HUES6 (cell line): Measurements from ENCODE around the gene TBC1D22A.

Experiments used
- H3K27ac ChIP-seq: 2 replicates; pipeline ENCODE4 v1.7.0; 2013; ENCODE audit warnings: low read depth, mild to moderate bottlenecking, low read length, inconsistent platforms
- H3K27me3 ChIP-seq: 2 replicates; pipeline ENCODE4 v1.6.1; 2013; ENCODE audit warnings: low read length; ENCODE audit not compliant: control insufficient read depth, insufficient read depth
- H3K36me3 ChIP-seq: 2 replicates; pipeline ENCODE4 v1.6.1; 2013; ENCODE audit warnings: low read length; ENCODE audit not compliant: control insufficient read depth, insufficient read depth
- H3K4me1 ChIP-seq: 2 replicates; pipeline ENCODE4 v1.6.1; 2013; ENCODE audit warnings: low read length; ENCODE audit not compliant: control insufficient read depth, insufficient read depth
- H3K4me3 ChIP-seq: 2 replicates; pipeline ENCODE4 v1.5.1; 2013; ENCODE audit warnings: low read depth, low read length
- H3K9ac ChIP-seq: one replicate; pipeline ENCODE4 v1.6.1; 2013; ENCODE audit warnings: mild to moderate bottlenecking, low read length
- H3K9me3 ChIP-seq: 2 replicates; pipeline ENCODE4 v1.6.1; 2013; ENCODE audit warnings: low read depth, low read length; ENCODE audit not compliant: control insufficient read depth, insufficient read depth

The TBC1D22A gene

GRCh38 chr22:47015589-47016178 lies 253.2 kb downstream of the TBC1D22A start:
- Histone ChIP-seq H3K27me3 (no peaks in the 10 kb centered on the region), H3K4me3 (no peak overlapping the region), H3K9me3 (peaks cover 19% of the 10 kb centered on the region), H3K9ac (no peak overlapping the region), H3K36me3 (no peaks in the 10 kb centered on the region), H3K4me1 (peaks cover 8% of the 10 kb centered on the region; the same call in 1 of the 2 replicates), H3K27ac (no peak overlapping the region)

GRCh38 chr22:47016631-47017030 lies 254.2 kb downstream of the TBC1D22A start:
- peaks cover 27% of the 10 kb centered on the region for H3K9me3 ChIP-seq
- peaks cover 8% of the 10 kb centered on the region; the same call in 1 of the 2 replicates for H3K4me1 ChIP-seq
- no peak overlapping the region for H3K4me3 ChIP-seq
- no peaks in the 10 kb centered on the region; the same call in 1 of the 2 replicates for H3K36me3 ChIP-seq
- H3K27me3 ChIP-seq, result no peaks in the 10 kb centered on the region
- H3K27ac ChIP-seq, result no peak overlapping the region
- H3K9ac ChIP-seq, result no peak overlapping the region

- peaks cover 8% of the 10 kb centered on the region; the same call in 1 of the 2 replicates for H3K4me1 ChIP-seq
- H3K27me3 ChIP-seq, result no peaks in the 10 kb centered on the region
- no peak overlapping the region for H3K9ac ChIP-seq
- no peaks in the 10 kb centered on the region; the same call in 1 of the 2 replicates for H3K36me3 ChIP-seq
- H3K27ac ChIP-seq, result no peak overlapping the region
- H3K9me3 ChIP-seq, result peaks cover 34% of the 10 kb centered on the region
- no peak overlapping the region for H3K4me3 ChIP-seq
Observed at GRCh38 chr22:47017245-47017644, 254.8 kb downstream of the TBC1D22A start.

- H3K9me3 ChIP-seq, result peaks cover 34% of the 10 kb centered on the region
- H3K36me3 ChIP-seq, result no peaks in the 10 kb centered on the region; the same call in 1 of the 2 replicates
- H3K27ac ChIP-seq, result no peak overlapping the region
Observed at GRCh38 chr22:47018010-47018910, 255.8 kb downstream of the TBC1D22A start.

GRCh38 chr22:47019012-47019790 lies 256.8 kb downstream of the TBC1D22A start:
- Histone ChIP-seq H3K36me3 (no peaks in the 10 kb centered on the region; the same call in none of the 2 replicates), H3K4me3 (no peak overlapping the region), H3K9me3 (peaks cover 34% of the 10 kb centered on the region), H3K9ac (no peak overlapping the region), H3K4me1 (peaks cover 3% of the 10 kb centered on the region; the same call in 1 of the 2 replicates), H3K27me3 (no peaks in the 10 kb centered on the region), H3K27ac (no peak overlapping the region)

More at GRCh38 chr22:47018010-47018910, 255.8 kb downstream of the TBC1D22A start:
- Histone ChIP-seq H3K27me3 (no peaks in the 10 kb centered on the region), H3K4me1 (peaks cover 3% of the 10 kb centered on the region; the same call in 1 of the 2 replicates), H3K9ac (no peak overlapping the region), H3K4me3 (no peak overlapping the region)

GRCh38 chr22:47020166-47020565 lies 257.7 kb downstream of the TBC1D22A start:
- H3K27ac ChIP-seq, result no peak overlapping the region
- H3K36me3 ChIP-seq, result no peaks in the 10 kb centered on the region; the same call in none of the 2 replicates
- H3K4me1 ChIP-seq, result peaks cover 3% of the 10 kb centered on the region; the same call in 1 of the 2 replicates

GRCh38 chr22:47021371-47022074 lies 259.1 kb downstream of the TBC1D22A start:
- H3K9ac ChIP-seq, result no peak overlapping the region
- H3K27me3 ChIP-seq, result no peaks in the 10 kb centered on the region
- H3K36me3 ChIP-seq, result no peaks in the 10 kb centered on the region; the same call in none of the 2 replicates

More at GRCh38 chr22:47020166-47020565, 257.7 kb downstream of the TBC1D22A start:
- Histone ChIP-seq H3K9me3 (peaks cover 34% of the 10 kb centered on the region), H3K9ac (no peak overlapping the region), H3K27me3 (no peaks in the 10 kb centered on the region), H3K4me3 (no peak overlapping the region)

GRCh38 chr22:47022075-47022473 lies 259.6 kb downstream of the TBC1D22A start:
- Histone ChIP-seq H3K27ac (no peak overlapping the region), H3K4me1 (peaks cover 6% of the 10 kb centered on the region), H3K36me3 (no peaks in the 10 kb centered on the region; the same call in none of the 2 replicates), H3K4me3 (no peak overlapping the region), H3K9ac (no peak overlapping the region), H3K27me3 (no peaks in the 10 kb centered on the region), H3K9me3 (peaks cover 34% of the 10 kb centered on the region)

More at GRCh38 chr22:47021371-47022074, 259.1 kb downstream of the TBC1D22A start:
- Histone ChIP-seq H3K4me1 (peaks cover under 1% of the 10 kb centered on the region; the same call in 1 of the 2 replicates), H3K4me3 (no peak overlapping the region), H3K9me3 (peaks cover 34% of the 10 kb centered on the region), H3K27ac (no peak overlapping the region)

GRCh38 chr22:47022475-47022874 lies 260.0 kb downstream of the TBC1D22A start:
- Histone ChIP-seq H3K27ac (no peak overlapping the region), H3K9ac (no peak overlapping the region), H3K4me3 (no peak overlapping the region), H3K36me3 (no peaks in the 10 kb centered on the region; the same call in none of the 2 replicates), H3K4me1 (peaks cover 8% of the 10 kb centered on the region), H3K9me3 (peaks cover 34% of the 10 kb centered on the region), H3K27me3 (no peaks in the 10 kb centered on the region)

- no peak overlapping the region for H3K9ac ChIP-seq
- H3K4me3 ChIP-seq, result no peak overlapping the region
- H3K36me3 ChIP-seq, result no peaks in the 10 kb centered on the region; the same call in none of the 2 replicates
- H3K4me1 ChIP-seq, result peaks cover 18% of the 10 kb centered on the region
- H3K9me3 ChIP-seq, result peaks cover 32% of the 10 kb centered on the region
- no peak overlapping the region for H3K27ac ChIP-seq
- H3K27me3 ChIP-seq, result no peaks in the 10 kb centered on the region
Observed at GRCh38 chr22:47023871-47024270, 261.4 kb downstream of the TBC1D22A start.
